NB4 (cell line): ENCODE results near the gene COPS8.

ENCODE experiments used
- CTCF ChIP-seq: IDR thresholded peaks from one replicate; pipeline ENCODE4 v1.5.1; 2012; ENCODE audit warnings: low read depth, low read length
- POLR2A ChIP-seq: IDR thresholded peaks from 2 replicates; pipeline ENCODE4 v1.6.1; 2011; ENCODE audit warnings: mild to moderate bottlenecking; ENCODE audit not compliant: insufficient read length; ENCODE audit errors: extremely low read depth

GRCh38 chr2:237109421-237109934 lies 23.8 kb downstream of the COPS8 start:
- TF ChIP-seq CTCF (no peak), POLR2A (no peak)
